CD14-positive monocyte (primary cell): Measurements from ENCODE around the gene TRPV4. TPM values are rescaled to one million over a fixed set of nuclear protein-coding genes. Genes with fewer than 3 reads are reported as not detected.

Source experiments
- DNase-seq, 3 donors: peaks; one replicate each; pipeline ENCODE4 v3.0.0-alpha.2; 2011 to 2022
- H2AFZ ChIP-seq: 2 replicates; pipeline ENCODE4 v1.6.0; 2012; ENCODE audit warnings: mild to moderate bottlenecking, low read depth, low read length, inconsistent platforms; ENCODE audit not compliant: insufficient read depth, poor library complexity, severe bottlenecking
- H3K27ac ChIP-seq, 2 donors: 1 replicate in 1 of 2; 2 replicates in 1 of 2; pipeline ENCODE4 v1.5.1; 2012 to 2013; ENCODE audit warnings: low read length in 2 of 2, control low read depth in 1 of 2, inconsistent platforms in 1 of 2, low read depth in 1 of 2, mild to moderate bottlenecking in 1 of 2
- H3K27me3 ChIP-seq, 2 donors: one replicate each; pipeline versions ENCODE4 v1.6.0 to v1.6.1; 2011 to 2013; ENCODE audit warnings: low read length in 2 of 2; ENCODE audit not compliant: control insufficient read depth in 2 of 2, insufficient read depth in 2 of 2
- H3K36me3 ChIP-seq, 2 donors: replicated peaks in 1 of 2; 1 replicate in 1 of 2; 2 replicates in 1 of 2; pipeline versions ENCODE4 v1.5.1 to v1.6.1; 2012 to 2013; ENCODE audit warnings: low read length in 2 of 2, control low read depth in 1 of 2, inconsistent platforms in 1 of 2, mild to moderate bottlenecking in 1 of 2; ENCODE audit not compliant: insufficient read depth in 2 of 2, control insufficient read depth in 1 of 2
- H3K4me1 ChIP-seq, 2 donors: 1 replicate in 1 of 2; 2 replicates in 1 of 2; pipeline versions ENCODE4 v1.5.1 to v1.6.1; 2012 to 2013; ENCODE audit warnings: low read length in 2 of 2, control low read depth in 1 of 2, inconsistent platforms in 1 of 2, mild to moderate bottlenecking in 1 of 2, moderate library complexity in 1 of 2; ENCODE audit not compliant: insufficient read depth in 2 of 2, control insufficient read depth in 1 of 2
- H3K4me2 ChIP-seq: replicated peaks from 2 replicates; pipeline ENCODE3; 2012; ENCODE audit warnings: low read length, moderate library complexity, mild to moderate bottlenecking; ENCODE audit not compliant: poor library complexity, severe bottlenecking; ENCODE audit errors: extremely low read depth
- H3K4me3 ChIP-seq, 3 experiments: fragments of 200-600 bp in 1 of 3; sonication (generic) in 1 of 3; replicated peaks in 1 of 3; 1 replicate in 2 of 3; 2 replicates in 1 of 3; pipeline ENCODE4 v1.5.1; 2011 to 2013; ENCODE audit warnings: low read length in 3 of 3, mild to moderate bottlenecking in 3 of 3, control low read depth in 2 of 3, low read depth in 2 of 3, inconsistent platforms in 1 of 3, moderate library complexity in 1 of 3
- H3K79me2 ChIP-seq: 2 replicates; pipeline ENCODE4 v1.6.0; 2012; ENCODE audit warnings: mild to moderate bottlenecking, control low read depth, inconsistent platforms, low read length, moderate library complexity; ENCODE audit not compliant: insufficient read depth
- H3K9ac ChIP-seq: 2 replicates; pipeline ENCODE4 v1.6.0; 2017; ENCODE audit warnings: low read length, mild to moderate bottlenecking; ENCODE audit not compliant: insufficient read depth, poor library complexity, severe bottlenecking
- H3K9me3 ChIP-seq, 2 donors: replicated peaks in 1 of 2; 1 replicate in 1 of 2; 2 replicates in 1 of 2; pipeline versions ENCODE4 v1.5.1 to v1.6.1; 2012 to 2013; ENCODE audit warnings: low read length in 2 of 2, control low read depth in 1 of 2; ENCODE audit not compliant: control insufficient read depth in 1 of 2, insufficient read depth in 1 of 2
- H4K20me1 ChIP-seq: 2 replicates; pipeline ENCODE4 v1.6.0; 2012; ENCODE audit warnings: mild to moderate bottlenecking, low read length, control low read depth, moderate library complexity; ENCODE audit not compliant: insufficient read depth
- H3K27ac Mint-ChIP-seq, 7 donors: one replicate each; pipeline ENCODE4 v1.8.0; 2020; ENCODE audit warnings: mild to moderate bottlenecking in 7 of 7, mixed read lengths in 7 of 7, moderate library complexity in 6 of 7, inconsistent platforms in 2 of 7
- H3K27me3 Mint-ChIP-seq, 3 donors: one replicate each; pipeline ENCODE4 v1.8.0; 2021 to 2022; ENCODE audit warnings: low read depth in 3 of 3, mild to moderate bottlenecking in 3 of 3, mixed read lengths in 3 of 3, moderate library complexity in 3 of 3, inconsistent platforms in 1 of 3
- H3K36me3 Mint-ChIP-seq, 2 donors: one replicate each; pipeline ENCODE4 v1.8.0; 2020; ENCODE audit warnings: mixed read lengths in 2 of 2, inconsistent platforms in 1 of 2, mild to moderate bottlenecking in 1 of 2
- H3K4me1 Mint-ChIP-seq: one replicate; pipeline ENCODE4 v1.8.0; 2020; ENCODE audit warnings: mild to moderate bottlenecking, mixed read lengths
- H3K4me3 Mint-ChIP-seq, 2 donors: one replicate each; pipeline ENCODE4 v1.8.0; 2020; ENCODE audit warnings: mild to moderate bottlenecking in 2 of 2, mixed read lengths in 2 of 2, moderate library complexity in 1 of 2
- H3K9me3 Mint-ChIP-seq, 7 donors: one replicate each; pipeline ENCODE4 v1.8.0; 2020 to 2022; ENCODE audit warnings: mixed read lengths in 7 of 7, mild to moderate bottlenecking in 6 of 7, moderate library complexity in 6 of 7, inconsistent platforms in 2 of 7
- CTCF ChIP-seq: fragments of 200-600 bp; IDR thresholded peaks from one replicate; pipeline ENCODE4 v1.8.0; 2022; ENCODE audit warnings: antibody characterized with exemption, mild to moderate bottlenecking
- WGBS: methylation state at CpG from one replicate; pipeline ENCODE4 v1.1.5; 2013; ENCODE audit warnings: missing lambda C conversion rate; ENCODE audit not compliant: insufficient coverage; 5-methylcytosine and 5-hydroxymethylcytosine counted together
- intact Hi-C, 2 donors: fragments of 100-400 bp; cut with micrococcal nuclease; formaldehyde crosslinking; loops; one replicate each; pipeline versions ENCODE4 v1.15.0 to v1.15.1; 2023
- polyA plus RNA-seq, 3 donors: library from polyadenylated mRNA; depleted of rRNA in 1 of 3; unstranded in 2 of 3; stranded (reverse) in 1 of 3; fragments of 300-500 nt in 2 of 3; fragments of >200 nt in 1 of 3; fragmentation: Illumina TruSeq in 2 of 3; gene quantifications; 1 replicate in 2 of 3; 2 replicates in 1 of 3; pipeline ENCODE4 v1.2.3, GENCODE V29; 2012 to 2021

The TRPV4 gene
- polyA plus RNA-seq, 3 donors = 0.64 to 3.1 (median 2.0) TPM

GRCh38 chr12:109738878-109739665, 94.1 kb downstream of the TRPV4 start:
- intact Hi-C loops = no loop called here
- Histone ChIP-seq H3K9me3 (no peaks in the 10 kb centered on the region), H3K36me3 (no peaks in the 10 kb centered on the region), H3K4me2 (no peak overlapping the region), H3K79me2 (no peaks in the 10 kb centered on the region), H3K4me3 (no peak overlapping the region), H3K9ac (no peak overlapping the region), H3K4me1 (no peaks in the 10 kb centered on the region), H3K27me3 (peaks cover 0 to 22% of the 10 kb centered on the region in 2 donors), H4K20me1 (no peaks in the 10 kb centered on the region), H2AFZ (no peak overlapping the region), H3K27ac (no peak overlapping the region)
- no peaks in the 10 kb centered on the region for H3K36me3 Mint-ChIP-seq
- H3K9me3 Mint-ChIP-seq = peaks cover 0 to 5% (median 0%) of the 10 kb centered on the region in 7 donors
- no peak for DNase-seq
- WGBS = 79% methylated on average over 5 of the region's 6 CpGs
- H3K4me1 Mint-ChIP-seq = no peaks in the 10 kb centered on the region
- peak overlapping the region in 1 of 7 donors; percentile 47 for H3K27ac Mint-ChIP-seq
- TF ChIP-seq CTCF = no peak
- peaks cover 18 to 25% (median 24%) of the 10 kb centered on the region in 3 donors for H3K27me3 Mint-ChIP-seq
- H3K4me3 Mint-ChIP-seq = no peak overlapping the region

- Mint-ChIP-seq H3K9me3 (peaks cover 0 to 5% (median 0%) of the 10 kb centered on the region in 7 donors), H3K4me3 (no peak overlapping the region), H3K27me3 (peaks cover 27 to 34% (median 32%) of the 10 kb centered on the region in 3 donors), H3K4me1 (no peaks in the 10 kb centered on the region), H3K27ac (no peak overlapping the region), H3K36me3 (no peaks in the 10 kb centered on the region)
- no peak for DNase-seq
- H3K4me1 ChIP-seq = no peaks in the 10 kb centered on the region
- no peaks in the 10 kb centered on the region for H3K79me2 ChIP-seq
- H3K27ac ChIP-seq = no peak overlapping the region
- H3K36me3 ChIP-seq = no peaks in the 10 kb centered on the region
- WGBS = 53% methylated on average over 2 of the region's 4 CpGs
- H3K4me3 ChIP-seq = no peak overlapping the region
- no peaks in the 10 kb centered on the region for H3K9me3 ChIP-seq
- H2AFZ ChIP-seq = no peak overlapping the region
- no peak overlapping the region for H3K9ac ChIP-seq
- intact Hi-C loops = no loop called here
- H4K20me1 ChIP-seq = no peaks in the 10 kb centered on the region
- H3K4me2 ChIP-seq = no peak overlapping the region
- peaks cover 0 to 27% of the 10 kb centered on the region in 2 donors for H3K27me3 ChIP-seq
- no peak for TF ChIP-seq CTCF
Measured at GRCh38 chr12:109738209-109738608, 95.0 kb downstream of the TRPV4 start.
